NCI-H2107 treated with DMSO at 0.1 percent for 48 hours (cell line): Measurements from ENCODE around the gene PDGFB.

ENCODE experiments used
- DNase-seq: peaks from one replicate; lab custom pipeline; 2025; ENCODE audit not compliant: unreplicated experiment; lab: John Stamatoyannopoulos, UW

Gene PDGFB

GRCh38 chr22:39277142-39277607 is 32.4 kb upstream of the PDGFB start:
- DNase-seq = no peak

GRCh38 chr22:39276440-39277141 is 31.8 kb upstream of the PDGFB start:
- no peak for DNase-seq

GRCh38 chr22:39275814-39276439 is 31.1 kb upstream of the PDGFB start:
- peak; percentile 12 for DNase-seq

- DNase-seq = no peak
Measured at GRCh38 chr22:39273950-39274887, 29.4 kb upstream of the PDGFB start.

GRCh38 chr22:39270792-39271191 is 26.0 kb upstream of the PDGFB start:
- DNase-seq = no peak

- no peak for DNase-seq
Measured at GRCh38 chr22:39270280-39270679, 25.5 kb upstream of the PDGFB start.

- DNase-seq = no peak
Measured at GRCh38 chr22:39269095-39269790, 24.5 kb upstream of the PDGFB start.

- DNase-seq = no peak
Measured at GRCh38 chr22:39268645-39269044, 23.9 kb upstream of the PDGFB start.

- no peak for DNase-seq
Measured at GRCh38 chr22:39267974-39268373, 23.2 kb upstream of the PDGFB start.

GRCh38 chr22:39266398-39267030 is 21.7 kb upstream of the PDGFB start:
- no peak for DNase-seq

GRCh38 chr22:39265143-39265886 is 20.5 kb upstream of the PDGFB start:
- no peak for DNase-seq

- no peak for DNase-seq
Measured at GRCh38 chr22:39264349-39265038, 19.7 kb upstream of the PDGFB start.

- no peak for DNase-seq
Measured at GRCh38 chr22:39263626-39264348, 19.0 kb upstream of the PDGFB start.

GRCh38 chr22:39259666-39260065 is 14.9 kb upstream of the PDGFB start:
- no peak for DNase-seq

- no peak for DNase-seq
Measured at GRCh38 chr22:39257901-39258475, 13.2 kb upstream of the PDGFB start.

GRCh38 chr22:39256979-39257378 is 12.2 kb upstream of the PDGFB start:
- DNase-seq = no peak

- DNase-seq = no peak
Measured at GRCh38 chr22:39256186-39256552, 11.4 kb upstream of the PDGFB start.

- DNase-seq = no peak
Measured at GRCh38 chr22:39255449-39256185, 10.8 kb upstream of the PDGFB start.
